GM18502 (cell line): ENCODE measurements around the gene ABHD17A.

Source experiments
- ATAC-seq: cut with Tn5 transposase; IDR thresholded peaks from one replicate; pipeline ENCODE4 v1.9.1; 2021; ENCODE audit warnings: mild to moderate bottlenecking; ENCODE audit not compliant: unreplicated experiment, poor library complexity

The ABHD17A gene

DNA sequence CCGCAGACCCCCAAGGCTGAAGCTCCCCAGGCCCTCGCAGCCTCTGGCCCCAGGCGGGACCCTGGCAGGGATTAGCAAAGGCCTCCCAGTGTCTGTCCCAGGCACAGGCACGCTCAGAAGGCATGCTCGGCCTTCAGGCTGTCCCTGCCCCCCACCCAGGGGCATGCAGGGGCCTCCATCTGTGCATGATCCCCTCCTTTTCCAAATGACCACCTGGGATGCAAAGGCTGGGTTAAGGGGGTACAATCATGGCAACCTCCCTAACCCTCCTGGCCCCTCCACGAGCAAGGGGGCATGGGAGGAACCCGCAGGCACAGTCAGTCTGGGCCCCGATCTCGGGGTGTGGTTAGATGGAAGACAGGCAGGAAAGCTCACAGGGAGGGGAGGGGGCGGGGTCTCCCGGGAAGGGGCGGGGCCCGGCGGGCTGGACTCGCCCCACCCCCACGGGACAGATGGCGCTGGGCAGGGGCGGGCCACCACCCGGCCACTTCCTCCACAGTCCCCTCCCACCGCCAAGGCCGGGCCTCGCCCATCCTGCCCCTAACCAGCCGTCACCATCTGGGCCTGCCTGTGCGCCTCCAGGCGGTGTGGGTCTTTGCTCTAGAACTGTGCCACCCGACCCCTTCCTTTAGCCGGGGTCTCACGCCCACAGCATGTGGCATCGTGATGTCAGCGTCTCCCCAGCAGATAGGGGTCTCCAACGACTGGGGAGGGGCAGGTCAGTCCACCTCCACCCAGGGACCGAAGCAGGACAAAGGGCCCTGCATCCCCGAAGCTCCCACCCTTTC, 30.1 kb downstream of the ABHD17A start:
- ATAC-seq, result peak; percentile 58

- no peak for ATAC-seq
These were observed 30.7 kb downstream of the ABHD17A start for GRCh38 chr19:1854542-1855039.

DNA sequence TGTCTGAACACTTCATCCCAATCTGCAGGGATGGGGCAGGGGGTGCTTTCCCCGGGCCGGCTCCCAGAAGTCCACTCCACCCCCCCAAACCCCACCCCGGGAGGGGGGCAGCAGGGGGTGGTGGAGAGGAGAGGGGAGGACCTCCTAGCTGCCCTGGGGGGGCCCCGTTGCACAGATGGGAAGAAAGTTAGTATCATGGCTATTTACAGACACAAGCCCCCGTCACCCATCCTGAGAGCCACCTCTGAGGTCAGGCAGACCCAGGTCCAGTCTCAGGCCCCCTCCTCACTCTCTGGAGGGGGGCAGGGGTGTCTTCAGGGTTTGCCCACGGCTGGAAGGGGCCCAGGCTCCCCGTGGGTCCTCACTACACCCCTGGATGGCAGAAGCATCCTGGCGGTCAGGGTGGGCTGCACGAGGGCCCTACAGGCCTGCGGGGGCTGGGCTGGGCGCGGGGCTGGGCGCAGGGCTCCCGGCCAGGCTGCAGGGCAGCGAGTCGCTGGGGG, 31.2 kb downstream of the ABHD17A start:
- no peak for ATAC-seq

DNA sequence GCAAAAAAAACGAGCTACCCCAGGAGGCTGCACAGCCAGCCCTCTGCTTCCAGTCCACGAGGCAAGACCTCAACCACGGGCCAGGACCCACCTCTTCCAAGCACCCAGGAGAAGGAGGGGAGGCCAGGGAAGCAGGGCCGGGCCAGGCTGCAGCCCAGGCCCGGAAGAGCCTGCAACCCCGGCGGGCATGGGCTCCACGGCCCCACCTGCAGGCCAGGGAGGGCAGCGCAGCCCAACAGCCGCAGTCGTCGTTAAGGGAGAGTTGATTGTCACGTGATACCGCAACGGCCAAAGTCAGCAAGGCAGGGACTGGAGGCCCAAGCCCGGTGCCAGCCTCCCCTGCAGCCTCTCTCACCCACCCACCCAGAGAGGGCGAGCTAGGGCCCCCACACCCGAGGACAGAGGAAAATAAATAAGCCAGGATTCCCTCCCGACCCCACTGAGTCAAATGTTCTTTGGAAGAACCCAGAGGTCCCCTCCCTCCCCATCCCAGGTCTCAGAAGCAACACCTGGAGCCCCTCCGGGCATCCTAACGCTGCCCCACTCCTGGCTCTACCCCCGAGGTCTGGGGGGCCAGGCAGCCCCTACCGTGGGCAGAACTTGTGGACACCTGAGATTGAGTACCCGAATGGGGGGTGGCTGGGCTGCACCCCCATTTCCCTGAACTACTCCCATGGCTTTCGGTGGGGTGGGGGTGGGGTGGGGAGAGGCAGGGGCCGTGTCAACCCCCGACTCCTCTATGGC, 31.8 kb downstream of the ABHD17A start:
- ATAC-seq, result no peak

DNA sequence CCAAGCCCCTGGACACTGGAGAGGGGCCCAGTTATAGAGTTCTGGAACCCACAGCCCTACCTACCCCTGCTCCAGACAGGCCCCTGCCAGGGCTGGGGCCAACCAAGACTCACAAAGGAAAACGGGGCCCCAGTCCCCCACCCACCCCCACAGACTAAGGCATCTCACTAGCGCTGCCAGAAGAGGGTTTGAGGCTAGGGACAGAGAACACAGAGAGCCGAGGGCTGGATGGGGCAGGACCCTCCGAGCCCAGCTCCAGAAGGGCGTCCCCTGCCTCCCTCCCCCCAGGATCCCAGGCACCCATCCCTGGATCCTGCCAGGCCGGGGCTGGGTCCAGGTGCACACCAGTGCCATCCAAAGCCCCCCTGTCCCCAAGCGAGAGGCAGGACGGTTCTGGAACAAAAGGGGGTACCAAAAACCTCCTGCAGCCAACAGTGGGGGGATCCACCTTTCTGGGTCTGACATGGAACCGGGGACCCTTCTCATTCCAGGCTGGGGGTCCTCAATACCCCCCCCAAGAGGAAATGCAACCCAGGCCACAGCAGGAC, 32.6 kb downstream of the ABHD17A start:
- ATAC-seq, result no peak

DNA sequence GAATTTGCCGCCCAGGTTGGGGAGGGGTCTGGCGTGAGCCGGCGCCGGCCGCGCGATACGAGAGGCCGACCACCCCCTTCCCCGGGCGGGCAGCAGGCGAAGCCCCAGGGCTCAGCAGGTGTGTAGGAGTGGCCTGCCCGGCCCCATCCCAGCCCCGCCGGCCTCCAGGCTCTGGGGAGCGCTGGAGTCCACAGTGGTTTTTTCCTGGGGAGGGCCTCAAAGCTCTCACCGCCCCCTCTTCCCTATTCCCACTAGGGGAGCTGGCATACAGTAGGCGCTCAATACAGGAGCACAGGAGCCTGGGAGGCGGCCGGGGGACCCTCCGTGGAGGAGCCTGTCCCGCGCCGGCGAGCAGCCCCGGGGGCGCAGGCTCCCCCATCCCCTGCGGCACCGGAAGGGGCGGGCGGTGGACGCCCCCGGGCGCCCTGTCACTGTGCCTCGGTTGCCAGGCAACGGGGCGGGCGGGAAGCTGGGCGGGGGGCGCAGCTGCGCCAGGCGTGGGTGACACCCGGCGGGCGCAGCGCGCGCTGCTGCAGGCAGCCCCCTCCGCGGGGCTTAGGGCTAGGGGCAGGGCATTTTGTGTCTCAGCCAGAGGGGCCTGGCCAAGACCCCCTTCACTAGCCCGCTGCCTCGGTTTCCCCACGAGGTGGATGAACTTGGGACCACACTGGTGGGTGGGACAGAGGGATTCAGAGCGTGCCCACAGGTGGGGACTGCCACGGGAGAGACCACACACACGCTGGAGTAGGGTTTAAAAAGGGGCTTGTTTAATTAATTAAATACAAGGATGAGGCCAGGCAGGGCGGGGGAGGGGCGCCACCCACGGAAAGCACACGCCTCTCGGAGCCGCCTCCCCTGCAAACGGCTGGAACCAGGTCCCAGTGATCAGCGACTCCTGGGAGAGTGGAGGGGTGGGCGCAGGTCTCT, 33.4 kb downstream of the ABHD17A start:
- no peak for ATAC-seq

DNA sequence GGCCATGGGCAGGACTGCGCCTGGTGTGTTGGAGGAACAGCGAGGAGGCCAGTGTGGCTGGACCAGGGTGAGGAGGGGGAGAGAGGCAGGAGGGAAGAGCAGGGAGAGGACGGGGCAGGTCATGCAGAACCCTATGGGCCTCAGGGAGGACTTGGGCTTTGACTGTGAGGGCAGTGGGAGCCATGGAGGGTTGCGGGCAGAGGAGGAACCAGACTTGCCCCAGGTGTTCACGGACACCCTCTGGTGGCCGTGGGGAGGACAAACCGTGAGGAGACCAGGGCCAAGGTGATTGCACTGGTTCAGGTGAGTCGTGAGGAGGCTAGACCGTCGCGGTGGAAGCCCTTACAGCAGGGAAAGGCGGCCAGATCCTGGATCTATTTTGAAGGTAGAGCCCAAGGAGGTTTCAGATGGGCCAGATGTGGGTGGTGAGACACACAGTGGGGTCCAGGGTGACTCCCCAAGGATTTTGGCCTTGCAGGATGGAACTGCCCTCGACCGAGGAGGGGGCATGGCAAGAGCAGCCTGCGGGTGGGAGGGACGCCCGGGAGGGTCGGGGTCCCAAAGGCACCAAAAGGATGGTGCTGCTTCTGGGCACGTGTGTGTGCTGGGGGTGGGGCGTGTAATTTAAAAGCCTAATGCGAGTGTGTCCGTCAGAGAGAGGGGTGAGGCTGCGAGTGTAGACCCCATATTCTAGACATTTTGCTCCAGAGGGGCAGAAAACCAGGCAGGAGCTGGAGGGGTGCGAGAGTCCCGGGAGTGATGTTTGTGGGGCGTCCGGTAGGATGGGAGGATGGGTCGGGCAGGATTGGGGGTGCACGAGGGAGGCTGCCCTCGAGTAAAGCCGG, 34.3 kb downstream of the ABHD17A start:
- ATAC-seq, result no peak

- no peak for ATAC-seq
These were observed 35.4 kb downstream of the ABHD17A start for GRCh38 chr19:1849886-1850398.

DNA sequence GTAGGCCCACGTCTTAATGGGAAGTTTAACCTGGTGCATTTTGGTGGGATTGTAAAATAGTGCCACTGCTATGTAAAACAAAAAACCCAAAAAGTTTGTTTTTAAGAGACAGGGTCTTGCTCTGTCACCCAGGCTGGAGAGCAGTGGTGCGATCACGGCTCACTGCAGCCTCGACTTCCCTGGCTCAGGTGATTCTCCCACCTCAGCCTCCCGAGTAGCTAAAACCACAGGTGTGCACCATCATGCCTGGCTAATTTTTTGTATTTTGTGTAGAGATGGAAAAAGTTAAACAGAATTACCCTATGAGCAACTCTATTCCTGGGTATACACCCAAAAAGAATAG, 36.2 kb downstream of the ABHD17A start:
- ATAC-seq, result no peak

- peak; percentile 67 for ATAC-seq
These were observed 36.7 kb downstream of the ABHD17A start, which contains the start of gene REXO1 for GRCh38 chr19:1848399-1849131. Gene REXO1 (minus strand): TSS chr19:1848483. CDS start chr19:1848358, 125 bp downstream.

GRCh38 chr19:1847684-1848398, 37.5 kb downstream of the ABHD17A start:
- peak; percentile 5 for ATAC-seq

GRCh38 chr19:1847348-1847683, 38.0 kb downstream of the ABHD17A start:
- ATAC-seq, result no peak

GRCh38 chr19:1846517-1847204, 38.6 kb downstream of the ABHD17A start:
- no peak for ATAC-seq

DNA sequence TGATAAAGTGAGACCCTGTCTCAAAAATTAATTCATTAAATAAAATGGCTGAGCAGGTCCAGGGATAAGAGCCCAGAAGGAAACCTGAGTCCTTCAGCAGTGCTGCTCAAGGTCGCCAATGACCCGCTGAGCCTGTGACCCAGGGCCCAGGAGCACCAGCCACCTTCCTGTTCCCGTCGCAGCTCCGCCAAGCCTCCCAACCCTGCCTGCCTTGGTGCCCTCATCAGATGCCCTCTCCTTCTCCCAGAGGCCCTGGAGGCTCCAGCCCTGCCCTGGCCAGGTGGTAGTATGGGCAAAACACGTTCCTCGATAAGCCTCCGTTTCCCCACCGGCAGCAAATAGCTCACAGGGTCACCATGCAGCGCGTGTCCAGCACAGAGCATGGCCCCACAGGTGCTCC, 39.7 kb downstream of the ABHD17A start:
- no peak for ATAC-seq

DNA sequence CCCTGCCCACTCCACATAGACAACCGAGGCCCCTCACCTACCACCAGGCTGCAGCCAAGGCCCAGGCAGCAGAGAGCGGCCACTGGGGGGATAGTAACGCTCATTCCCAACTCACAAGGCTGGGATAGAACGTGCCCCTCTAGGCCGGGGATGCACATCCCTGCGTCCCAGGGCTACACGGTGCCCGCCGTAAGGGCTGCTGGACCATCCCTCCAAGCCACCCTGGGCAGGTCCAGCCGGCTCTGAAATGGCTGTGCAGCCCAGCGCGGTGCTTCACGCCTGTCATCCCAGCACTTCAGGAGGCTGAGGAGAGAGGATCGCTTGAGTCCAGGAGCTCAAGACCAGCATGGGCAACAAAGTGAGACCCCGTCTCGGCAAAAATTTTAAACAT, 40.2 kb downstream of the ABHD17A start:
- ATAC-seq, result no peak

GRCh38 chr19:1844513-1845124, 40.7 kb downstream of the ABHD17A start:
- ATAC-seq, result no peak
